NCI-H2196 treated with DMSO at 0.1 percent for 48 hours (cell line): ENCODE measurements around the gene MCMBP.
"Not testable (repeated sequence)": the region's sequence is repeated elsewhere in the genome, so short reads cannot be mapped to it uniquely, and the experiment has no call there.

Experiments used
- DNase-seq: peaks from one replicate; lab custom pipeline; 2025; ENCODE audit not compliant: unreplicated experiment; lab: John Stamatoyannopoulos, UW

The MCMBP gene

GRCh38 chr10:119878524-119878923 lies 5.9 kb upstream of the MCMBP start:
- no peak for DNase-seq

- peak; percentile 49 for DNase-seq
Observed at GRCh38 chr10:119872860-119873681, 428 bp upstream of the MCMBP start.

GRCh38 chr10:119871881-119872609 lies 598 bp downstream of the MCMBP start:
- no peak for DNase-seq

- not testable (repeated sequence) for DNase-seq
Observed at GRCh38 chr10:119869398-119869797, 3.2 kb downstream of the MCMBP start.

- no peak for DNase-seq
Observed at GRCh38 chr10:119867317-119867716, 5.3 kb downstream of the MCMBP start.

- DNase-seq: no peak
Observed at GRCh38 chr10:119865699-119866240, 6.9 kb downstream of the MCMBP start.

- DNase-seq: no peak
Observed at GRCh38 chr10:119863951-119864565, 8.6 kb downstream of the MCMBP start.

GRCh38 chr10:119862524-119862923 lies 10.1 kb downstream of the MCMBP start:
- no peak for DNase-seq

GRCh38 chr10:119860866-119861607 lies 11.6 kb downstream of the MCMBP start:
- DNase-seq: no peak

- DNase-seq: no peak
Observed at GRCh38 chr10:119859420-119860258, 13.0 kb downstream of the MCMBP start.

GRCh38 chr10:119858063-119858462 lies 14.6 kb downstream of the MCMBP start:
- DNase-seq: no peak

GRCh38 chr10:119853574-119853973 lies 19.1 kb downstream of the MCMBP start:
- no peak for DNase-seq

GRCh38 chr10:119852822-119853221 lies 19.8 kb downstream of the MCMBP start:
- DNase-seq: no peak

GRCh38 chr10:119852277-119852676 lies 20.4 kb downstream of the MCMBP start:
- DNase-seq: no peak

GRCh38 chr10:119849944-119850343 lies 22.7 kb downstream of the MCMBP start:
- no peak for DNase-seq

- DNase-seq: no peak
Observed at GRCh38 chr10:119849031-119849789, 23.4 kb downstream of the MCMBP start.

GRCh38 chr10:119845656-119846055 lies 27.0 kb downstream of the MCMBP start:
- no peak for DNase-seq

GRCh38 chr10:119834188-119834587 lies 38.5 kb downstream of the MCMBP start:
- no peak for DNase-seq

GRCh38 chr10:119832951-119833350 lies 39.7 kb downstream of the MCMBP start:
- no peak for DNase-seq
